Muscle layer of colon (tissue), 2 donors: ENCODE data around the gene RALGPS1.

Experiments used
- H3K27ac ChIP-seq: one replicate; pipeline ENCODE4 v1.7.0; 2013; ENCODE audit warnings: low read depth, mild to moderate bottlenecking, low read length, moderate library complexity
- H3K27me3 ChIP-seq, 2 donors: one replicate each; pipeline ENCODE4 v1.7.0; 2013; ENCODE audit warnings: low read length in 2 of 2, mild to moderate bottlenecking in 2 of 2; ENCODE audit not compliant: insufficient read depth in 2 of 2, control insufficient read depth in 1 of 2
- H3K36me3 ChIP-seq: one replicate; pipeline ENCODE4 v1.7.0; 2013; ENCODE audit warnings: mild to moderate bottlenecking, low read length; ENCODE audit not compliant: insufficient read depth
- H3K4me1 ChIP-seq: one replicate; pipeline ENCODE4 v1.7.0; 2013; ENCODE audit warnings: mild to moderate bottlenecking, low read length; ENCODE audit not compliant: insufficient read depth
- H3K4me3 ChIP-seq, 2 donors: one replicate each; pipeline ENCODE4 v1.7.0; 2013; ENCODE audit warnings: low read length in 2 of 2, low read depth in 1 of 2, mild to moderate bottlenecking in 1 of 2, moderate library complexity in 1 of 2
- H3K9ac ChIP-seq: one replicate; pipeline ENCODE4 v1.7.0; 2013; ENCODE audit warnings: low read length
- H3K9me3 ChIP-seq: one replicate; pipeline ENCODE4 v1.7.0; 2013; ENCODE audit warnings: mild to moderate bottlenecking, low read length
- donor health status: abdominal sarcoma.
- donor health status: Adenocarcinoma of cecum.

RALGPS1 gene

DNA sequence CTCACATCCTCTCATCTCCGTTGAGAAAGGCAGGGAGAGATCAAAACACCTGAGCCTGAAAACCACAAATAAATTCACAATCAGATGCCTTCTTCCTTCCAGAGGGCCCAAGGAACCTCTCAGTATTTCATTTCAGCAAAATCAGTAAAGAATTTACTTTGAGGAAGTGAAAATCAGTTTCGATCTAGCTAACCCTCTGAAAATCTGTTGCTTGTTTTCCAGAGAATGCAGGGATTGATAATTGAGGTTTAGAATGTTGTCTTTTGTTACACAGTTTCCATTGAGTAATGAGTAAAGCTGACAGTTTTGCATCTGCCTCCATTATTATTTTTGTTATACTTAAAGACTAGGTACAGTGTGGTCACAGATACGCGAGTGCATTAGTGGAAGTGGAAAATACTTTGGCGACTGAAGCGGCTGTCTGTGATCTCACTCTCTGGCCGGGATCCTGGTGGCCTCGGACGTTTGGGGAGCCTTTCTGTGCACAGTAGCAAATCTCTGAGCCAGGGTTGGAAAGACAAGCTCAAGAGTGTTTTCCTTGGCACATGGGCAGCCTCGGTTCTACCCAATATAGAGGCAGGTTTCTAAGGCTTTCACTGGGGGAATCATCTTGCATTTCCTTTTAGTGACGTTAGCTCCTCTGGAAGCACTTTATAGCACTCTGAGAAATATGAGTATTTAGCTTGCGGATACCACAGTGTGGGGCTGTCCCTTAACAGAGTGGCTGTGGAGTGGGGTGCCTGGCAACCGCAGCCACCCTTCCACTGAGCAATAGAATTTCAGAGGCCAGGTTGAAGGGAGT, 240.0 kb downstream of the RALGPS1 start:
- Histone ChIP-seq H3K27ac (peak overlapping the region; percentile 79), H3K4me1 (peaks cover 30% of the 10 kb centered on the region), H3K36me3 (no peaks in the 10 kb centered on the region), H3K27me3 (no peaks in the 10 kb centered on the region), H3K9me3 (no peaks in the 10 kb centered on the region), H3K4me3 (peak overlapping the region in 1 of 2 donors; percentile 26), H3K9ac (peak overlapping the region; percentile 40)

DNA sequence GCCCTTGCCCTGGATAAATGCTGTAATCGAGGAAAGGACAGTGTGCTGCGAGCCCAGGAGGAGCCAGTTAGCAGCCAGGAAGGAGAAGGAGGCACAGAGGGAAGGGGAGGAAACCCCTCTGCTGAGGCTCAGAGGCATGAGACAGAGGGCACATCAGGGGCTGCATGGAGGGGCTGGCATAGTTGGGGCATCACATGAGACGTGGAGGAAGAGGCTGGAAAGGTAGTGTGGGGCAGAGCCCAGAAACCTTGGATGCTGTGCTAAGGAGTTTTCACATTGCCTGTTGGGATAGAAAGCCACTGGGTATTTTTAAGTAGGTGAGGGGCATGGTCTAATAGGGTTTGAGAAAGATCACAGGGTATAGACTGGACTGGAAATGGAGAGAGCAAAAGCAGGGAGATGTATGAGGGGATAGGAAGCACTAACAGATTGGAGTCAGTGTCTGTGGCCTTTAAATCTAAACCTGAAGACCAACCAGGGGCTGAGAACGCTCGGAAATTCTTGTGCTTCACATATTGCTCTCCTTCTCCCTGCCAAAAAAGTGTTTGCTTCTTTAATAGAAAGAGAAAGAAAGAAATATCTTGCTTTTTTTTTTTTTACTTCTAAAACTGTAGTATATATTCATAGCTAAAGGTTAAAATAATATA, 240.9 kb downstream of the RALGPS1 start:
- peak overlapping the region; percentile 79 for H3K27ac ChIP-seq
- peak overlapping the region; percentile 21 for H3K9ac ChIP-seq
- no peaks in the 10 kb centered on the region for H3K27me3 ChIP-seq
- no peaks in the 10 kb centered on the region for H3K9me3 ChIP-seq
- H3K4me1 ChIP-seq: peaks cover 38% of the 10 kb centered on the region
- H3K36me3 ChIP-seq: no peaks in the 10 kb centered on the region
- H3K4me3 ChIP-seq: peak overlapping the region in 1 of 2 donors; percentile 26

DNA sequence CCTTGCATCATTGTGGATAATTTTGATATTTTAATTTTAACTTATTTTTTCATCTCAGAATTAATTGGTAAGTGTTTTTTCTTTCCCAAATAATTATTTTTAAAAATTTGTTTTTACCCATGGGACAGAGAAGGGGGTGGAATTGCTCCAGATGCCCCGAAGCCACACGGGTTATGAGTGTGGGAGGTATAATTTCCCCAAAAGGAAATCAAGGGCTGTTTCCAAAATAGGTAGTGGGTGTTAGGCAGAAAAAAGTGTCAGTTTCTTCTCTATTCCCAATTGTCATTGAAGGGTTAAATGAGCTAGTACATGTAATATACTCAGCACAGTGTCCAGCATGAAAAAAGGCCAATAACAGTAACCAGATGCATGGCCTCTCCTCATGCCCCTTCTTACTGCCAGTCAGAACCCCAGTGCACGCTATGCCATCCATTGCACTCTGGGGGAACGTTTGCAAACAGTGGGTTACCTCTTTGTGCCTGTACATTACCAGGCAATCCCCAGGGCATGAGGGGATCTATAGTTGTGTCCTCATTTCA, 244.3 kb downstream of the RALGPS1 start:
- H3K4me1 ChIP-seq: peaks cover 43% of the 10 kb centered on the region
- no peaks in the 10 kb centered on the region for H3K9me3 ChIP-seq
- no peaks in the 10 kb centered on the region for H3K36me3 ChIP-seq
- no peak overlapping the region for H3K27ac ChIP-seq
- H3K9ac ChIP-seq: no peak overlapping the region
- H3K27me3 ChIP-seq: no peaks in the 10 kb centered on the region
- H3K4me3 ChIP-seq: peak overlapping the region in 1 of 2 donors; percentile 16

DNA sequence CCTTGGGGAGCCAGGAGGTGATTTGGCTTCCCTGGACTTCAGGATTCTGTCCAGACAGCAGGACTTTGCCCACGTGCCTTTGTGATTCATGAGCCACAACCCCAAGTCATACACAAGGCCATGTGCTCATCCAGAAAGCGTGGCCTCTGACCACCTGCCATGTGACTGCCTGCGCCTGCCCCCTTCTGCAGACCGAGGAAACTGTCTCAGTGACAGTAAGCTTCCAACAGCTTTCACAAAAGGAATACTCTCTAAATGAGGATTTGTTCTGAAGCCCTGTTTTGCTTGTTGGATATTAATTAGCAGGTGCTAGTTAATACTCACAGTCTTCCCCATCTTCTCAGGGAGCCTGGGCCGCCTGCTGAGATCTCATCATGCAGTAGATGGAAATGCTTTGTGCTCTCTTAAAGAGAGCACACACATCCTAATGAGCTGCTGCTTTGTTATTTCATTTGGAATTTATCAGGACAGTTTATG, 244.8 kb downstream of the RALGPS1 start:
- H3K9me3 ChIP-seq: no peaks in the 10 kb centered on the region
- H3K4me3 ChIP-seq: peak overlapping the region in 1 of 2 donors; percentile 16
- no peaks in the 10 kb centered on the region for H3K27me3 ChIP-seq
- H3K36me3 ChIP-seq: no peaks in the 10 kb centered on the region
- H3K4me1 ChIP-seq: peaks cover 38% of the 10 kb centered on the region
- no peak overlapping the region for H3K27ac ChIP-seq
- peak overlapping the region; percentile 20 for H3K9ac ChIP-seq

DNA sequence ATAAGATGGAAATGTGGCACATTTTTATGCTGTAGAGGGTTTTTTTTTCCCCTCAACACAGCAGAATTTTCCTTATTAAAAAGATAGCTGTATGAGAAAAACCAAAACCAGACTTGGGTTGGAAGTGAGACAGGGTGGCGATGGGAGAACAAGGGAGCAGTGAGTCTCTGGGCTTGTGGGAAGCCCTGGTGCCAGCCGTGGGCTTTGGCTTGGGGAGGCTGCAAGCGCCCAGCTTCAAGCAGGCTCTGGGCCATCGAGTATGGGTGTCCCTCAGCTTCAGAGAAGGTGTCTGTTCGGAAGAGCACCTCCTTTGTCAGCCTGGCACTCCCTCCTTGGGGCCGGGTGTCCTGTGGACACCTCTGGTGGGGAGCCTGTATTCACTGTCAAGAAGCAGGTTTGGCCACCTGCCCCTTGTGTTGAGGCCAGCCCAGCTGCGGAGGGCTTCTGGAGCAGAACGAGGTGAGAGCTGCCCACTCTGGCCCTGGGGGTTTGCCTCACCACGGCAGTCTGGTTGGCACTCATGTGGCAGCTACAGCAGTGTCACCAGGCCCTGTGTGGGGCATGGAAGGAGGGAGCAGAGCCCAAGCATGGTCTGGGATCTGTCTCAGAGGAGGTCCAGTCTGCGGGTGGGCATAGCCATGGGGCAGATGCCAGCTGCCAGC, 245.5 kb downstream of the RALGPS1 start:
- Histone ChIP-seq H3K9ac (peak overlapping the region; percentile 20), H3K4me1 (peaks cover 32% of the 10 kb centered on the region)

DNA sequence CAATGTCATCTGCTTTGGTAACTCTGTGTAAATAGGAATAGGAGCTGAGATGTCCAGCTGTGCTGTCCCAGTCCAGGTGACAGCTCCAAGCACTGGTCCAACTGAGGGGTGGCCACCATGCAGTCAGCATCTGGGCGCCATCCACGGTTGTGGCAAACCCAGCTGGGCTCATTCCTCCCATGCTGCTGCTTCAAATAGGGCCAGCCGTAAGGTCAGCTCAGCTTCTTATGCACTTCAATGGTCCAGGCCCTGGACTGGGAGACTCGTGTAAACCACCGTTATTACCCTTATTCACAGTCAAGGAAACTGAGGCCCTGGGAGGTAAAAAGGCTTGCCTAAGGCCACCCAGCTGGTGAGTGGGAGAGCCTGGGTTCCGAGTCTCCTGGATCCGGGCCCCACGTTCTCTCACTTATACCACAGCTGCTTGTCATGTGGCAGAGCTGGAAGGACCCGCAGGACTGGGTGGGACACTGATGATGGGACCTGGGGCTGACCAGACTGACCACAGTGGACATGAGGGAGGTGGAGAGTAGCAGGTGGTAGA, 246.6 kb downstream of the RALGPS1 start:
- no peaks in the 10 kb centered on the region for H3K36me3 ChIP-seq
- peaks cover 25% of the 10 kb centered on the region for H3K4me1 ChIP-seq
- no peak overlapping the region for H3K27ac ChIP-seq
- H3K4me3 ChIP-seq: no peak overlapping the region
- H3K9me3 ChIP-seq: no peaks in the 10 kb centered on the region
- no peaks in the 10 kb centered on the region for H3K27me3 ChIP-seq
- no peak overlapping the region for H3K9ac ChIP-seq

More for the DNA sequence above, 245.5 kb downstream of the RALGPS1 start:
- H3K36me3 ChIP-seq: no peaks in the 10 kb centered on the region
- peak overlapping the region; percentile 74 for H3K27ac ChIP-seq
- no peaks in the 10 kb centered on the region for H3K27me3 ChIP-seq
- H3K9me3 ChIP-seq: no peaks in the 10 kb centered on the region
- peak overlapping the region in 1 of 2 donors; percentile 2 for H3K4me3 ChIP-seq

DNA sequence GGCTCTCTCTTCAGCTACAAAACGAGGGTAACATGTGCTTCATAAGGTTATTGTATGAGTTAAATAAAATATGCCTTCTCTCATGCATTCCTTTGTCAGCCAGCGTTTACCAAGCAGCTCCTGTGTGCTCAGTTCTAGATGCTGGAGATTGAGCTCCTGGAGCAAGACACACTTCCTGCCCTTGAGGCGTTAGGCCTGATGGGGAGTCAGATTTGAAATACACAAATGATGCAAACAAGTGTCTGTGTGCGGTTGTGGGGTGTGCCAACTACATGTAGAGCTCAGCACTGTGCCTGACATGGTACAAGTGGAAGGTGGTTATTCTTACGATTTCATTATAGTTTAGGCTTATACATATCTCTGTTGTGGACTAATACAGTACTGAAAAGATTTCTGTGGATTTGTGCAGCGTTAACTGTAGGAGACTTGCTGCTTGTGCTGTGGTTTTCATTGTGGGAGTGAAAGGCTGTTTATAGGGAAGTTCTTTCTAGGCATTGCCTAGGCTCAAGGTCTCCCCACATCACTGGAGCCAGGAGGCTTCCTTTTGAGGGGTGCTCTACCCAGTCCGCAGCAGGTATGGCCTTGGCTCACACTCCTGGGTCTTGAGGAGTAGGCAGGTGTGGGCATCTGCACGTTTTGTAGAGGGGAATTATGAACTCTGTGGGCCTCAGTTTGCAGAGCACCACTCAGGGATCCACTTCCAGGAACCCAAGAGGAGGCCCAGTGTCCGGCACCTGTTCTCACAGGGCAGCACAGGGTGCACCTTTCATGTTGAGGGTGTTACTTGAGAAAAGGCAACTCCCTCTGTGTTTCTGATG, 247.7 kb downstream of the RALGPS1 start:
- peaks cover 25% of the 10 kb centered on the region for H3K4me1 ChIP-seq
- no peak overlapping the region for H3K4me3 ChIP-seq
- no peaks in the 10 kb centered on the region for H3K9me3 ChIP-seq
- H3K27me3 ChIP-seq: no peaks in the 10 kb centered on the region
- no peaks in the 10 kb centered on the region for H3K36me3 ChIP-seq
- no peak overlapping the region for H3K27ac ChIP-seq
- H3K9ac ChIP-seq: no peak overlapping the region

DNA sequence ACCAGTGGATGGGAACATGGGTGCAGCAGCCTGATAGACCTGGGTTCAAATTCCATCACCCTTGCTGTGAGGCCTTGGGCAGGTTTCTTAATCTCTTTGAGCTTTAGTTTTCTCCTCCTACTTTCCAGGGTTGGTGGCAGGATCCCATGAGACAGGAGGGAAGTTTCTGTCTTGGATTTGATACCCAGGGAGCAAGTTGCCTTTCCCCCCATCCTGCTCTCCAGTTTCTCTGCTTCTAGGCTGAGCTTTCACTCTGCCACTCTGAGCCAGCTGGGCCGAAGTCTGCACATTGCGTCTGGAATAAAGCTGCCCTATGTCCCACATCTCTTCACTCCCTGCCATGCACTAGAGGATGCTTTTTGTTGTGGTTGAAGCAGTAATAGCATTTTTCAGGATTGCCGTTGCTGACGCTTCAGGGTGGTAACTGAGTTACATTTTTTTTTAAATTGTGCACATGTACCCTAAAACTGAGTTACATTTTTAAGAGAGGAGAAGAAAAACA, 248.3 kb downstream of the RALGPS1 start:
- no peak overlapping the region for H3K27ac ChIP-seq
- H3K36me3 ChIP-seq: no peaks in the 10 kb centered on the region
- no peak overlapping the region for H3K4me3 ChIP-seq
- no peak overlapping the region for H3K9ac ChIP-seq
- H3K27me3 ChIP-seq: no peaks in the 10 kb centered on the region
- no peaks in the 10 kb centered on the region for H3K9me3 ChIP-seq
- peaks cover 25% of the 10 kb centered on the region for H3K4me1 ChIP-seq

DNA sequence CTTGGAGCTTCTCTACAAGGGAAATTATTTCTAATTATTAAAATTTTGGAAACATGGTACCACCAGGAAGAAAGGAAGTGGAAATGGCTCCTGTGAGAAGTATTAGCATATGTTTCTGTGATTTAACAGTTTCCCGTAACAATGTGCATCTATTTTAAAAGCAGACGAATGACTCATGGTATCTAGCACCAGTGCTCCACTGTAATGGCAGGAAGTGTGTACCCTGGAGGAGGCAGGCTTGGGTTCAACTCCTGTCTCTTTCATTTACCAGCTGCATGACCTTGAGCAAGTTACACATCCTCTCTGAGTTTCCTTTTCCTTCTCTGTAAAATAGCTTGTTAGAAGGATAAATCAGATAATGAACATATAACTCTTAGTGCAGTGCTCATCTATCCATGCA, 248.8 kb downstream of the RALGPS1 start:
- no peak overlapping the region for H3K27ac ChIP-seq
- no peak overlapping the region for H3K9ac ChIP-seq
- H3K4me1 ChIP-seq: peaks cover 25% of the 10 kb centered on the region
- no peaks in the 10 kb centered on the region for H3K27me3 ChIP-seq
- H3K9me3 ChIP-seq: no peaks in the 10 kb centered on the region
- no peaks in the 10 kb centered on the region for H3K36me3 ChIP-seq
- H3K4me3 ChIP-seq: no peak overlapping the region

DNA sequence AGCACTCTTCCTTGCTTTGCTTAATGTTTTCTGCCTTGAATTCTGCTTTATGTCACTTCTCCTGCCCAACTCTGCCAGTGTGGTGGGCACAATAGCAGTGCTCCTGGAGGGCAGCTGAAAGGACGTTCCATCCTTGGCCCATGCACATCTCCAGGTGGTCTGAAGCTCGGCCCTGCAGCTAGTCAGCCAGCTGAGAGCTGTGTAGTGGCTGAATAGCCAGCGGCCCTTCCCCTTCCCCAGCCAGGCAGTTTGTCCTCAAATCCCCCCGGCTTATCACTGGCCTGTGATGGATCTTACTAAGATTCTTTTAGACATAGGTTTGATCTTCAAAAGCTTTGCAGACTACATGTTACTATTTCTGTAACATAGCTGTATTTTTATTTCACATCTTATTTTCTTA, 250.5 kb downstream of the RALGPS1 start:
- Histone ChIP-seq H3K27me3 (no peaks in the 10 kb centered on the region), H3K4me1 (peaks cover 11% of the 10 kb centered on the region), H3K9ac (no peak overlapping the region), H3K4me3 (no peak overlapping the region), H3K9me3 (no peaks in the 10 kb centered on the region), H3K36me3 (no peaks in the 10 kb centered on the region), H3K27ac (no peak overlapping the region)
